Spleen (tissue), 7 donors: ENCODE results near the gene COLGALT1.

Experiments
- POLR2AphosphoS5 ChIP-seq, 3 donors: sonication (generic); formaldehyde crosslinking; IDR thresholded peaks; one replicate each; pipeline ENCODE4 v1.5.1; 2017; ENCODE audit warnings: antibody characterized with exemption in 3 of 3
- TF ChIP-seq, protein P1 (sequence below), 11 experiments: fragments of 200-600 bp in 7 of 11; fragments of 450-650 bp in 4 of 11; sonication (generic) in 4 of 11; IDR thresholded peaks in 8 of 11; conservative IDR thresholded peaks in 3 of 11; 1 replicate in 7 of 11; 2 replicates in 4 of 11; pipeline versions ENCODE4 v1.4.0 to v1.8.0; 2016 to 2021; ENCODE audit warnings: antibody characterized with exemption in 11 of 11, inconsistent platforms in 4 of 11, mild to moderate bottlenecking in 1 of 11
- donor health status: DM: no; HTN: no; CAD: no; lungs with moderate emphysema.
- donor health status: DM: no; HTN: no; CAD: no.
- donor health status: DM: no; HTN: no; CAD: no.

DNA sequence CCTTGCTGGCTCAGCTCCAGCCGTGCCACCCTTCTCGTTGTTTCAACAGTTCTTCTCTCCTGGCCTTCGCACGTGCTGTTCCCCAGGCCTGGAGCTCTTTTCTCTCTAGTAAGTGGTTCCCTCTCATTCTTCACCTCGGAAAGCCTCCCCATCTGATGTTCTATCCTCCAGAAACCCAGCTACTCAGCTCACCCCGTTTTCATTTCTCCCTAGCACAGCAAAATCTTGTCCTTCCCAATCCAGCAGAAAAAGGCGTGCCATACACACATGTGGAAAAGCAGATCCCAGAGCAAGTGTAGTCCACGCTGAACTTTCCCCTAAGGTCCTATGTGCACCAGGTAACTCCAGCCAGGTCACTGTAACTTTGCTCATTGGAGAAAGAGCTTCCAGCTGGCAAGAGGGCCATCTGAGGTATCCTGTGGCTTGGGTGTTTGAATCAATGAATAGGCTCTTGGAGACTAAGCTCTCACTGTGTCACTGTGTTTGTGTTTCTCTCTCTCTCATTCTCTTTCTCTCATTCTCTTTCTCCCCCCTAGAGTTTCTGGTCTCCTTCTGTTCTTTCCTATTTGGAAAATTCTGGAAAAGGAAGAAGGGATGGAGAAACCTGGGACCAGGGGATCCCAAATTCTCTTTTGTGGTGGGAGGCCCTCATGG is 49.0 kb downstream of the COLGALT1 start:
- TF ChIP-seq, protein P1, sequence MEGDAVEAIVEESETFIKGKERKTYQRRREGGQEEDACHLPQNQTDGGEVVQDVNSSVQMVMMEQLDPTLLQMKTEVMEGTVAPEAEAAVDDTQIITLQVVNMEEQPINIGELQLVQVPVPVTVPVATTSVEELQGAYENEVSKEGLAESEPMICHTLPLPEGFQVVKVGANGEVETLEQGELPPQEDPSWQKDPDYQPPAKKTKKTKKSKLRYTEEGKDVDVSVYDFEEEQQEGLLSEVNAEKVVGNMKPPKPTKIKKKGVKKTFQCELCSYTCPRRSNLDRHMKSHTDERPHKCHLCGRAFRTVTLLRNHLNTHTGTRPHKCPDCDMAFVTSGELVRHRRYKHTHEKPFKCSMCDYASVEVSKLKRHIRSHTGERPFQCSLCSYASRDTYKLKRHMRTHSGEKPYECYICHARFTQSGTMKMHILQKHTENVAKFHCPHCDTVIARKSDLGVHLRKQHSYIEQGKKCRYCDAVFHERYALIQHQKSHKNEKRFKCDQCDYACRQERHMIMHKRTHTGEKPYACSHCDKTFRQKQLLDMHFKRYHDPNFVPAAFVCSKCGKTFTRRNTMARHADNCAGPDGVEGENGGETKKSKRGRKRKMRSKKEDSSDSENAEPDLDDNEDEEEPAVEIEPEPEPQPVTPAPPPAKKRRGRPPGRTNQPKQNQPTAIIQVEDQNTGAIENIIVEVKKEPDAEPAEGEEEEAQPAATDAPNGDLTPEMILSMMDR (IDR thresholded peaks at IDR 0.05 in 8 of 11, conservative IDR thresholded peaks at IDR 0.05 in 3 of 11): no peak
- no peak for TF ChIP-seq POLR2AphosphoS5 (IDR thresholded peaks at IDR 0.05)
